Peyer's patch (tissue), 4 donors: Measurements from ENCODE around the gene LYPD5.

Experiments
- CTCF ChIP-seq, 6 experiments: fragments of 450-650 bp in 4 of 6; fragments of 200-600 bp in 2 of 6; sonication (generic) in 1 of 6; IDR thresholded peaks; one replicate each; pipeline ENCODE4 v1.5.1; 2017 to 2019; ENCODE audit warnings: antibody characterized with exemption in 6 of 6, mild to moderate bottlenecking in 3 of 6, moderate library complexity in 1 of 6
- POLR2A ChIP-seq, 2 donors: fragments of 450-650 bp; IDR thresholded peaks; one replicate each; pipeline ENCODE4 v1.5.1; 2017; ENCODE audit warnings: antibody characterized with exemption in 2 of 2, mild to moderate bottlenecking in 2 of 2, moderate library complexity in 2 of 2

DNA sequence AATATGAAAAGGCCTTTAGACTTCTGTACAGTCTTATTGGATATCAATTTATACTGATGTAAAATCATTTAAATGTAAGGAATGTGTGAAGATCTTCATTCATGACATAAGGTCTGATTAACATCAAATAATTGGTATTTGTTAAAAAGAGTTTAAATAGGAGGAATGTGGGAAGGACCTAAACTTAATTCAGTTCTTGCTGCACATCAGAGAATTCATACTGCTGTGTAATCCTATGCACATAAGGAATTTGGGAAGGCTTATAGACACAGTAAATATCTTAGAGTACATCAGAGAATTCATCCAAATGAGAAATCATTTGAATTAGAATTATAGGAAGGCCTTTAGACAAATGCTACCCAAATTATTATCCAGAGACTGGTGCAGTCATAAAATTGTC, 46.6 kb upstream of the LYPD5 start:
- TF ChIP-seq CTCF (IDR thresholded peaks at IDR 0.05) (no peak), POLR2A (IDR thresholded peaks at IDR 0.05) (no peak)
